ENCODE results near the gene GBX2. TPM values are rescaled to one million over a fixed set of nuclear protein-coding genes. Genes with fewer than 3 reads are reported as not detected.

GBX2 gene
- total RNA-seq, 3 donors from 2014 or later, result not detected

GRCh38 chr2:236176951-236177350 lies 8.8 kb upstream of the GBX2 start:
- H3K27me3 Mint-ChIP-seq (ENCODE audit: low read depth), result peaks cover 70% of the 10 kb centered on the region
- no peak overlapping the region for H3K4me3 Mint-ChIP-seq
- no peak for ATAC-seq
- H3K4me1 Mint-ChIP-seq (ENCODE audit: low read depth), result peaks cover 7% of the 10 kb centered on the region
- no peaks in the 10 kb centered on the region for H3K9me3 Mint-ChIP-seq
- H3K36me3 Mint-ChIP-seq (ENCODE audit: insufficient read depth), result no peaks in the 10 kb centered on the region
- DNase-seq, result no peak

- no peaks in the 10 kb centered on the region for H3K9me3 Mint-ChIP-seq
- peaks cover 70% of the 10 kb centered on the region for H3K27me3 Mint-ChIP-seq (ENCODE audit: low read depth)
- DNase-seq (no peak), ATAC-seq (peak in 1 of 2 donors; percentile 48)
- H3K36me3 Mint-ChIP-seq (ENCODE audit: insufficient read depth), result no peaks in the 10 kb centered on the region
- H3K4me3 Mint-ChIP-seq, result no peak overlapping the region
- H3K4me1 Mint-ChIP-seq (ENCODE audit: low read depth), result peaks cover 8% of the 10 kb centered on the region
Observed at GRCh38 chr2:236176417-236176816, 8.2 kb upstream of the GBX2 start.

GRCh38 chr2:236175548-236176150 lies 7.5 kb upstream of the GBX2 start:
- H3K27me3 Mint-ChIP-seq (ENCODE audit: low read depth), result peaks cover 71% of the 10 kb centered on the region

GRCh38 chr2:236173729-236174607 lies 5.8 kb upstream of the GBX2 start:
- DNase-seq (no peak), ATAC-seq (no peak)
- H3K36me3 Mint-ChIP-seq (ENCODE audit: insufficient read depth), result no peaks in the 10 kb centered on the region
- H3K4me1 Mint-ChIP-seq (ENCODE audit: low read depth), result peaks cover 7% of the 10 kb centered on the region
- no peak overlapping the region for H3K4me3 Mint-ChIP-seq
- H3K9me3 Mint-ChIP-seq, result no peaks in the 10 kb centered on the region
- H3K27me3 Mint-ChIP-seq (ENCODE audit: low read depth), result peaks cover 76% of the 10 kb centered on the region

More at GRCh38 chr2:236175548-236176150, 7.5 kb upstream of the GBX2 start:
- Mint-ChIP-seq H3K4me1 (ENCODE audit: low read depth) (peaks cover 8% of the 10 kb centered on the region), H3K4me3 (no peak overlapping the region), H3K36me3 (ENCODE audit: insufficient read depth) (no peaks in the 10 kb centered on the region), H3K9me3 (no peaks in the 10 kb centered on the region)
- DNase-seq (no peak), ATAC-seq (no peak)

GRCh38 chr2:236173036-236173728 lies 5.0 kb upstream of the GBX2 start:
- no peak for ATAC-seq
- peaks cover 3% of the 10 kb centered on the region for H3K4me1 Mint-ChIP-seq (ENCODE audit: low read depth)
- H3K9me3 Mint-ChIP-seq, result no peaks in the 10 kb centered on the region
- peaks cover 72% of the 10 kb centered on the region for H3K27me3 Mint-ChIP-seq (ENCODE audit: low read depth)
- no peak overlapping the region for H3K4me3 Mint-ChIP-seq
- H3K36me3 Mint-ChIP-seq (ENCODE audit: insufficient read depth), result no peaks in the 10 kb centered on the region
- no peak for DNase-seq

- no peaks in the 10 kb centered on the region for H3K9me3 Mint-ChIP-seq
- DNase-seq, result no peak
- H3K4me3 Mint-ChIP-seq, result no peak overlapping the region
- H3K4me1 Mint-ChIP-seq (ENCODE audit: low read depth), result peaks cover 3% of the 10 kb centered on the region
- peaks cover 68% of the 10 kb centered on the region for H3K27me3 Mint-ChIP-seq (ENCODE audit: low read depth)
- ATAC-seq, result no peak
- no peaks in the 10 kb centered on the region for H3K36me3 Mint-ChIP-seq (ENCODE audit: insufficient read depth)
Observed at GRCh38 chr2:236172255-236173035, 4.3 kb upstream of the GBX2 start.

- Mint-ChIP-seq H3K36me3 (ENCODE audit: insufficient read depth) (no peaks in the 10 kb centered on the region), H3K4me3 (no peak overlapping the region), H3K4me1 (ENCODE audit: low read depth) (peaks cover 5% of the 10 kb centered on the region), H3K27me3 (ENCODE audit: low read depth) (peaks cover 66% of the 10 kb centered on the region), H3K9me3 (no peaks in the 10 kb centered on the region)
- no peak for DNase-seq
- no peak for ATAC-seq
Observed at GRCh38 chr2:236171680-236172254, 3.6 kb upstream of the GBX2 start.

- H3K36me3 Mint-ChIP-seq (ENCODE audit: insufficient read depth), result no peaks in the 10 kb centered on the region
- no peak overlapping the region for H3K4me3 Mint-ChIP-seq
- DNase-seq, result no peak
- ATAC-seq, result no peak
- peaks cover 10% of the 10 kb centered on the region for H3K4me1 Mint-ChIP-seq (ENCODE audit: low read depth)
- H3K9me3 Mint-ChIP-seq, result no peaks in the 10 kb centered on the region
- H3K27me3 Mint-ChIP-seq (ENCODE audit: low read depth), result peaks cover 66% of the 10 kb centered on the region
Observed at GRCh38 chr2:236171181-236171679, 3.0 kb upstream of the GBX2 start.

GRCh38 chr2:236170590-236171165 lies 2.5 kb upstream of the GBX2 start:
- DNase-seq (no peak), ATAC-seq (no peak)
- H3K4me3 Mint-ChIP-seq, result no peak overlapping the region
- no peaks in the 10 kb centered on the region for H3K36me3 Mint-ChIP-seq (ENCODE audit: insufficient read depth)
- peaks cover 68% of the 10 kb centered on the region for H3K27me3 Mint-ChIP-seq (ENCODE audit: low read depth)
- H3K9me3 Mint-ChIP-seq, result no peaks in the 10 kb centered on the region
- H3K4me1 Mint-ChIP-seq (ENCODE audit: low read depth), result peaks cover 12% of the 10 kb centered on the region

- Mint-ChIP-seq H3K9me3 (no peaks in the 10 kb centered on the region), H3K27me3 (ENCODE audit: low read depth) (peaks cover 71% of the 10 kb centered on the region), H3K4me1 (ENCODE audit: low read depth) (peaks cover 14% of the 10 kb centered on the region), H3K4me3 (no peak overlapping the region), H3K36me3 (ENCODE audit: insufficient read depth) (no peaks in the 10 kb centered on the region)
- no peak for ATAC-seq
- DNase-seq, result no peak
Observed at GRCh38 chr2:236169741-236170589, 1.8 kb upstream of the GBX2 start.

GRCh38 chr2:236169151-236169721 lies 1.1 kb upstream of the GBX2 start:
- Mint-ChIP-seq H3K4me3 (no peak overlapping the region), H3K4me1 (ENCODE audit: low read depth) (peaks cover 17% of the 10 kb centered on the region), H3K9me3 (no peaks in the 10 kb centered on the region), H3K27me3 (ENCODE audit: low read depth) (peaks cover 69% of the 10 kb centered on the region), H3K36me3 (ENCODE audit: insufficient read depth) (no peaks in the 10 kb centered on the region)
- ATAC-seq (no peak), DNase-seq (no peak)

GRCh38 chr2:236167297-236168109 lies 683 bp downstream of the GBX2 start:
- H3K36me3 Mint-ChIP-seq (ENCODE audit: insufficient read depth), result no peaks in the 10 kb centered on the region
- DNase-seq, result no peak
- ATAC-seq, result no peak
- no peak overlapping the region for H3K4me3 Mint-ChIP-seq
- peaks cover 65% of the 10 kb centered on the region for H3K27me3 Mint-ChIP-seq (ENCODE audit: low read depth)
- no peaks in the 10 kb centered on the region for H3K9me3 Mint-ChIP-seq
- peaks cover 17% of the 10 kb centered on the region for H3K4me1 Mint-ChIP-seq (ENCODE audit: low read depth)

Data from activated T-cell treated with anti-CD3 and anti-CD28 coated beads, Interleukin-2, amount 50 U/mL, for 4 hours (primary cell).